GM21515 (cell line): ENCODE results near the gene TRIM67.
"Not testable (repeated sequence)": the region's sequence is repeated elsewhere in the genome, so short reads cannot be mapped to it uniquely, and the experiment has no call there.

Experiments
- ATAC-seq: cut with Tn5 transposase; IDR thresholded peaks from one replicate; pipeline ENCODE4 v1.9.1; 2021; ENCODE audit not compliant: unreplicated experiment

The TRIM67 gene

GRCh38 chr1:231201979-231202633 is 40.2 kb downstream of the TRIM67 start:
- no peak for ATAC-seq

GRCh38 chr1:231203259-231204057 is 41.6 kb downstream of the TRIM67 start:
- ATAC-seq: no peak

GRCh38 chr1:231206856-231207255 is 45.0 kb downstream of the TRIM67 start:
- ATAC-seq: no peak

GRCh38 chr1:231207437-231207836 is 45.6 kb downstream of the TRIM67 start:
- no peak for ATAC-seq

GRCh38 chr1:231208980-231209379 is 47.1 kb downstream of the TRIM67 start:
- ATAC-seq: no peak

DNA sequence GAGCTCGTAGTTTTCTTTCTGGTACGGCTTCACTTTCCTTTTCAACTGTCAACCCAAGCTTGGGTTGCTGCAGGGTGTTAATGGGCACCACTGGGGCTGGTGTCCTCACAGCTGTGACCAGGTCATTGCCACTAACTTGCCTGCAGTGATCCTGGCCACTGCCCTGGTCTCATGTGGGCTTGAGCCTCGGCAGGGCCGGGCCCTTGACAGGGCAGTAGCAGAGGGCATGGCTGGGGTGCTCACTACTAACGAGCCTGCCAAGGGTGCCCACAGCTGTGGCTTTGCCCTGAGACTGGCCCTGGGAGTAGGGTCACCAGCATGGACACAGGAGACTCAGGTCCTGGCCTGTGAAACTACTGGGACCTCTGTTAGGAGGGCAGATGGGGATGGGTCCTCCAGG is 47.7 kb downstream of the TRIM67 start:
- no peak for ATAC-seq

DNA sequence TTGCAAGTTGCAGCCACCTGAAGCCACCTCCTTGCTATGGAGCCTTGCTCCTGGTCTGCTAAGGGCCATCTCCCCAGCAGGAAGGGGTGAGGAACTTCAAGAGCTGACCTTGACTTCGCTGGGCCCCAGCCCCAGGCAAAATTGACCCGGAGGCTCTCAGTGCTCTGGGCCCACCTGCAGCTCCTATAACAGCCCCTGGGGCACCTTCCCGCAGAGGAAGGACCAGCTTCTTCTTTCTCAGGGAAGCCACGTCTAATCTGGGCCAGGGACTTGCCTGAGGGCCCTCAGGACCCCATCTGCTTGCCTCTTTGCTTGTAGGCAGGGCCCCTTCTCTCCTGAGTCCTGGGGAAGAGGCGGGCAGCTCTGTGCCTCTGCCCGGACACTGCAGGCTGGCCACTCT is 48.3 kb downstream of the TRIM67 start:
- ATAC-seq: no peak

- peak; percentile 88 for ATAC-seq
Measured at GRCh38 chr1:231211005-231211857, 49.4 kb downstream of the TRIM67 start.

GRCh38 chr1:231212301-231212700 is 50.4 kb downstream of the TRIM67 start:
- ATAC-seq: not testable (repeated sequence)

DNA sequence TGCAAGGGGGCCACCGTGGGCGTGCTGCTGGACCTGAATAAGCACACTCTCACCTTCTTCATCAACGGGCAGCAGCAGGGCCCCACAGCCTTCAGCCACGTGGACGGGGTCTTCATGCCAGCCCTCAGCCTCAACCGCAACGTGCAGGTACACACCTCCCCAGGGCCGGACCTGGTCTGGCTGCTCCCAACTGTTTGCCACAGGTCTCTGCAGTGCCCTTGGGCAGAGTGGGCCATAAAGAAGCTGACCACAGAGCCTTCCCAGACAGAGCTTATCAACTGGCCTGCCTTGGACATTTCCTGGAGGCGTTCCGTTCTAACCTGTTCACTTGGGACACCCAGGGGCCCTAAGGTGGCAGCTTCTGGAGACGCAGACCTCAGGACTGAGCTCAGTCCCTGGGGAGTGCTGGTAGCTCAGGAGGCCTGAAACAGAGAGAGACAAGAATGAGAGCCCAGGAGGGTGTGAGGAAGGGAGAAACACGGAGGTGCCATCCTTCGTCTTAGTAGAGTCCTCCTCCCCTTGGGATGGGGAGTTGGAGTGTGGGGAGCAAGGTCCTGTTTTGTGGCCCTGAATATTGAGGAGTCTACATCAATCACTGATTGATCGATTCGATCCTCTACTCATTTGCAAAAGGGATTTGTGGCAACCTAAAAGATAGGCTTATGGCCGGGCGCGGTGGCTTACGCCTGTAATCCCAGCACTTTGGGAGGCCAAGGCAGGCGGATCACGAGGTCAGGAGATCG is 52.1 kb downstream of the TRIM67 start:
- ATAC-seq: no peak

GRCh38 chr1:231214918-231215680 is 53.2 kb downstream of the TRIM67 start:
- ATAC-seq: peak; percentile 28

DNA sequence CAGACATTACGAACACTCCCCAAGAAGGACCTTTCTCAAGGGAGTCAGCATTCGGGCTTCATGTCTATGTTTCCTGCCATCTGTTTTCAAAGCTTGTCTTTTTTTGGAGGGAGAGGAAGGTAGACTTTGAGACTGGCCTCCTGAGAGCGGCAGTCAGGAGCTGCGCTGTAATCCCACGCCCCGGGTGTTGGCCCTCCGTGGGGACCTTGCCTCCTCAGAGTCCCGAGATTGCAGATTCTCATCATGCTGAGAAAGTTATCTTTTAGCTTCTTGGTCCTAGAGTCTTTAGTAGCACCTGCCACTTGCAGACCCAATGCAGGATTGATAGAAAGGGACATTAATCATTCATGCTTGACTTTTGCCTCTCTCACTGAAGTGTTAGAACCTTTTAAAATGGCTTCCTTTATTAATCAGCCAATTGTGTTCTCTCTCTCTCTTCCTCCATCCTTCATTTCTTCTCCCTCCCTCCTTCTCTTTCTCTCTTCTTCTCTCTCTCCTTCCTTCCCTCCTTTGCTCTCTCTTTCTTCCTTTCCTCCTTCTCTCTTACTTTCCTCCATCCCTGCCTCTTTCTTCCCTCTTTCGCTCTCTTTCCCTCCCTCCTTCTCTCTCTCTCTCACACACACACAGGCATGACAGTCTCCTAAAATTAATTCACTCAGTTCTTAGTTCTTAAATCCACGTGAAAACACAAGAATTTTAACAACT is 54.0 kb downstream of the TRIM67 start:
- ATAC-seq: peak; percentile 7

- no peak for ATAC-seq
Measured at GRCh38 chr1:231216498-231216897, 54.6 kb downstream of the TRIM67 start.

GRCh38 chr1:231217056-231217455 is 55.2 kb downstream of the TRIM67 start:
- no peak for ATAC-seq

DNA sequence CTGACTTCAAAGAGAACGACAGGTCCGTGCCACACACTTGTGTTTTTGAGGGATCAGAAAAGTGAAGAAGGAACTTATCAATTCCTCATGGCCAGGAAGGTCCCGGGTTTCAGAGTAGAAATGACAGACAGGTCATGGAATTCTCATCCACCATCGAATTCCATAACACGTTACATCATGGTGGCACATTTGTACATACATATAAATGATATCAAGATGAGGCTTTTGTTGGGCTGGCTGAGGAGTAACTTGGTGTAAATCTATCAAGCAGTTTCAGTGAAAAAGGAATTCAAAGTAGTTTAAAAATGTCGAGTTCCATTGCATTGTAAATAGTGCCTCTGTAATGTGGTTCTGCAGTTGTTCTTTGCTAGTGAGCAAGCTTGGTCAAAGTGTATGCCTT is 56.2 kb downstream of the TRIM67 start:
- ATAC-seq: no peak

- no peak for ATAC-seq
Measured at GRCh38 chr1:231219422-231220401, 57.9 kb downstream of the TRIM67 start.

- no peak for ATAC-seq
Measured at GRCh38 chr1:231220801-231221200, 58.9 kb downstream of the TRIM67 start.

GRCh38 chr1:231226156-231226555 is 64.3 kb downstream of the TRIM67 start:
- no peak for ATAC-seq
